ENCODE results near the gene ANKRD2.

DNA sequence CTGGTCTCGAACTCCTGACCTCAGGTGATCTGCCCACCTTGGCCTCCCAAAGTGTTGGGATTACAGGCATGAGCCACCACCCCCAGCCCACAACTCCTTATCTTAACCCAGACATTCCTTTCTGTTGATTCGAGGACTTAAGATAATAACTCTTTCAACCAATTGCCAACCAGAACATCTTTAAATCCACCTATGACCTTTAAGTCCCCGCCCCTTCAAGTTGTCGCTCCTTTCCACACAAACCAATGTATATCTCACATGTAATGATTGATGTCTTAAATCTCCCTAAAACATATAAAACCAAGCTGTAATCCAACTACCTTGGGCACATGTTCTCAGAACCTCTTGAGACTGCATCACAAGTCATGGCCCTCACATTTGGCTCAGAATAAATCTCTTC is 7.8 kb upstream of the ANKRD2 start:
- TF ChIP-seq SP1 (IDR thresholded peaks at IDR 0.05) (no peak), BHLHE40 (IDR thresholded peaks at IDR 0.05; ENCODE audit: borderline replicate concordance) (no peak), FOXK2 (IDR thresholded peaks at IDR 0.05) (no peak), PKNOX1 (IDR thresholded peaks at IDR 0.05) (peak; percentile 89), FOXA1 (IDR thresholded peaks at IDR 0.05) (no peak), L3MBTL2 (conservative IDR thresholded peaks at IDR 0.05) (no peak), TARDBP (IDR thresholded peaks at IDR 0.05) (no peak), LEF1 (IDR thresholded peaks at IDR 0.05; ENCODE audit: borderline replicate concordance) (no peak)
